Breast epithelium (tissue), 3 donors: Measurements from ENCODE around the gene PSMA7.

Experiments used
- CTCF ChIP-seq, 3 donors: fragments of 450-650 bp; IDR thresholded peaks; one replicate each; pipeline ENCODE4 v1.5.1; 2016 to 2017; ENCODE audit warnings: antibody characterized with exemption in 3 of 3, mild to moderate bottlenecking in 3 of 3, moderate library complexity in 3 of 3
- POLR2A ChIP-seq: fragments of 450-650 bp; IDR thresholded peaks from one replicate; pipeline ENCODE4 v1.6.1; 2016; ENCODE audit warnings: antibody characterized with exemption, mild to moderate bottlenecking, moderate library complexity

- TF ChIP-seq CTCF (IDR thresholded peaks at IDR 0.05): no peak
- no peak for TF ChIP-seq POLR2A
These were observed 13.3 kb downstream of the PSMA7 start for GRCh38 chr20:62129731-62130531.
